Left ventricle myocardium inferior (tissue), 1 donor: ENCODE measurements around the gene C1orf94. TPM values are rescaled to one million over a fixed set of nuclear protein-coding genes. Genes with fewer than 3 reads are reported as not detected.

Experiments used
- DNase-seq: peaks from one replicate; pipeline ENCODE4 v3.0.0-alpha.2; 2020
- H3K27ac ChIP-seq: fragments of 200-600 bp; replicated peaks from 2 replicates; pipeline ENCODE4 v1.8.0; 2021
- H3K27me3 ChIP-seq: fragments of 200-600 bp; 2 replicates; pipeline ENCODE4 v1.8.0; 2021; ENCODE audit warnings: low read depth
- H3K36me3 ChIP-seq: fragments of 200-600 bp; 2 replicates; pipeline ENCODE4 v1.8.0; 2021
- H3K4me1 ChIP-seq: fragments of 200-600 bp; 2 replicates; pipeline ENCODE4 v1.8.0; 2021
- H3K4me3 ChIP-seq: fragments of 200-600 bp; 2 replicates; pipeline ENCODE4 v1.8.0; 2021; ENCODE audit warnings: mild to moderate bottlenecking, moderate library complexity
- H3K9me3 ChIP-seq: fragments of 200-600 bp; replicated peaks from 2 replicates; pipeline ENCODE4 v1.8.0; 2021
- intact Hi-C: fragments of 100-400 bp; cut with micrococcal nuclease; formaldehyde crosslinking; loops from one replicate; pipeline ENCODE4 v1.11.0; 2022
- total RNA-seq: library from RNA; stranded (reverse); fragmentation: NEBNext Ultra II Directional; extraction: Animal tissue kit (Norgen Biotek cat#: 25700); gene quantifications from one replicate; pipeline ENCODE4 v1.2.1, GENCODE V29; 2021
- TF ChIP-seq, protein P1 (sequence below): fragments of 200-600 bp; IDR thresholded peaks from 2 replicates; pipeline ENCODE4 v1.8.0; 2021; ENCODE audit warnings: antibody characterized with exemption, mild to moderate bottlenecking, borderline replicate concordance
- donor health status: DM: no; HTN: yes; CAD: no; lungs with severe emphysema.

Gene C1orf94
- total RNA-seq, 1 donor from 2014 or later, result not detected

DNA sequence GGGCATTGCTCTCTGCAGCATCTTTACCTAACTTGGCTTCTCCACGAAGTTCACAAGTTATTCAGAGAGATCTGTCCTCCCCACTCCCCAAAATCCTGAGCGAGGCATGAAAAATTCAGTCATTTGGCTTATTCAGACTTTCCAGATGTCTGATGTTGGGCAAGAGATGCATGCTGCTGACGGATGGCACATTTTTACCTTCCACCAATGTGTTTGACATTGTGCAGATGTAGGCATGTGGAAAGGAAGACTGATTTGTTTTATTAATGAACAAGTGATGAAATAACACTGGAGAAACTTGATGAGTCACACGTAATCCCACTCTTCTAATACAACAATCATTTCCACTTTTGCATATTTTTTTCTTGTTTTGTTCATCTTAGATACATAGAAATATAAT is 86.7 kb downstream of the C1orf94 start:
- TF ChIP-seq, protein P1, sequence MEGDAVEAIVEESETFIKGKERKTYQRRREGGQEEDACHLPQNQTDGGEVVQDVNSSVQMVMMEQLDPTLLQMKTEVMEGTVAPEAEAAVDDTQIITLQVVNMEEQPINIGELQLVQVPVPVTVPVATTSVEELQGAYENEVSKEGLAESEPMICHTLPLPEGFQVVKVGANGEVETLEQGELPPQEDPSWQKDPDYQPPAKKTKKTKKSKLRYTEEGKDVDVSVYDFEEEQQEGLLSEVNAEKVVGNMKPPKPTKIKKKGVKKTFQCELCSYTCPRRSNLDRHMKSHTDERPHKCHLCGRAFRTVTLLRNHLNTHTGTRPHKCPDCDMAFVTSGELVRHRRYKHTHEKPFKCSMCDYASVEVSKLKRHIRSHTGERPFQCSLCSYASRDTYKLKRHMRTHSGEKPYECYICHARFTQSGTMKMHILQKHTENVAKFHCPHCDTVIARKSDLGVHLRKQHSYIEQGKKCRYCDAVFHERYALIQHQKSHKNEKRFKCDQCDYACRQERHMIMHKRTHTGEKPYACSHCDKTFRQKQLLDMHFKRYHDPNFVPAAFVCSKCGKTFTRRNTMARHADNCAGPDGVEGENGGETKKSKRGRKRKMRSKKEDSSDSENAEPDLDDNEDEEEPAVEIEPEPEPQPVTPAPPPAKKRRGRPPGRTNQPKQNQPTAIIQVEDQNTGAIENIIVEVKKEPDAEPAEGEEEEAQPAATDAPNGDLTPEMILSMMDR, result no peak
- no peak for DNase-seq
- no peaks in the 10 kb centered on the region for H3K4me1 ChIP-seq
- H3K27ac ChIP-seq, result no peak overlapping the region
- H3K36me3 ChIP-seq, result no peaks in the 10 kb centered on the region
- H3K9me3 ChIP-seq, result no peaks in the 10 kb centered on the region
- intact Hi-C loops, result no loop called here
- H3K4me3 ChIP-seq, result no peak overlapping the region
- peaks cover 75% of the 10 kb centered on the region for H3K27me3 ChIP-seq

DNA sequence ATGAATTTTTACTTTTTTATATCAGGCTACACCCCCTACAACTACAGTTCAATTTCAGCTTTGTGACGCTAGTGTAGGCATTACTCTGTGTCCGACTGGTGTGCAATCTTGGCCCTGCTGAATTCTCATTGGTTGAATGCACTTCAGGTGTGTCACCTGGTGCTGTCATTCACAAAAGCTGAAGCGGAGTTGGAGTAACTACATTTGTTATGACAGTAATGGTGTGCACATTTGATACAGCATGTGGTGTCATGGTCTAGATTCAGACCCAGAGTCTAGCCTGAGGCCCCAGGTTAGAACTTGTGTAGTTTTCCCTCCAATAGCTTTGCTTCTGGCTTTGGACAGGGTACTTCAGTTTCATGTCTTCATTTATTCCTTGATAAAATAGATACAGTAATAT is 88.7 kb downstream of the C1orf94 start:
- DNase-seq, result no peak
- Histone ChIP-seq H3K27ac (no peak overlapping the region), H3K4me1 (no peaks in the 10 kb centered on the region), H3K36me3 (no peaks in the 10 kb centered on the region), H3K9me3 (no peaks in the 10 kb centered on the region), H3K27me3 (peaks cover 92% of the 10 kb centered on the region), H3K4me3 (no peak overlapping the region)
- intact Hi-C loops, result no loop called here
- TF ChIP-seq, protein P1, result no peak

- DNase-seq, result no peak
- H3K27ac ChIP-seq, result no peak overlapping the region
- H3K27me3 ChIP-seq, result peaks cover 93% of the 10 kb centered on the region
- intact Hi-C loops, result no loop called here
- TF ChIP-seq, protein P1, result no peak
- H3K36me3 ChIP-seq, result no peaks in the 10 kb centered on the region
- no peak overlapping the region for H3K4me3 ChIP-seq
- no peaks in the 10 kb centered on the region for H3K4me1 ChIP-seq
- no peaks in the 10 kb centered on the region for H3K9me3 ChIP-seq
Observed at GRCh38 chr1:34266127-34266951, 89.6 kb downstream of the C1orf94 start.

- Histone ChIP-seq H3K4me3 (no peak overlapping the region), H3K27ac (no peak overlapping the region), H3K36me3 (no peaks in the 10 kb centered on the region), H3K4me1 (no peaks in the 10 kb centered on the region), H3K27me3 (peaks cover 90% of the 10 kb centered on the region), H3K9me3 (no peaks in the 10 kb centered on the region)
- no peak for DNase-seq
- intact Hi-C loops, result no loop called here
- TF ChIP-seq, protein P1, result no peak
Observed at GRCh38 chr1:34267326-34267725, 90.6 kb downstream of the C1orf94 start.

DNA sequence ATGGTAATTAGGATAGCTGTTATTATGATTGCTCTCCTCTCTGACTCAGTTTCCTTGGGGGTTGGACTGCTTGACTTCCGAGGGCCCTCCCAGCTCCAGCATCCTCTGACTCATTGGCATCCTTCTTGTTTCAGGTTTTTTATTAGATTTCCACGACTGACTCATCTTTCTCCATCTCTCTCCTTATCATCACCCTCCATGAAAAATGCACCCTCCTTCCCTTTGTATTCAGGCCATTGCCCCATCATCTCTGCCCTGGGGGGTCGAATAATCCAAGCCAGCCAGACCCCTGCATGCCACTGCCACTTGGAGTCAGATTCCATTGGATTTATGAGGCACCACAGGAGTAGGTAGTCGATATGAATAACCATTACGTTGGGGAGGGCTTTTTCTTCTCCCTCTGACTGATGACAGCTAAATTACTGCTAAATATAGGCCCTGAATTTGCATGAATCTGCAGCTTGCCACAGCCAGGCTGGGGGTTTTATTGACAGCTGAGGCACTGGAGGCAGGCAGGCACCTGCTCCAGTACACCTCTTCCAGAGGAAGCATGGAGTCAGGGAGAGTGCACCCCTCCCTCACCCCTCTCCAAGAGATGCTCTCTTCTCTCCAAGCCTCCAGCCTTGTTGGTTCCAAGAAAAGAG is 91.7 kb downstream of the C1orf94 start:
- no peak for DNase-seq
- no peak overlapping the region for H3K27ac ChIP-seq
- no peak overlapping the region for H3K4me3 ChIP-seq
- no peaks in the 10 kb centered on the region for H3K36me3 ChIP-seq
- peaks cover 89% of the 10 kb centered on the region for H3K27me3 ChIP-seq
- TF ChIP-seq, protein P1, result no peak
- H3K4me1 ChIP-seq, result no peaks in the 10 kb centered on the region
- intact Hi-C loops, result no loop called here
- H3K9me3 ChIP-seq, result no peaks in the 10 kb centered on the region

Other genes with a start within 250 kb of the C1orf94 start
- 0.14 TPM for gene CSMD2, start 11.7 kb upstream of the C1orf94 start, total RNA-seq